Panc1 (cell line): ENCODE results near the gene TM2D3. TPM values are rescaled to one million over a fixed set of nuclear protein-coding genes. Genes with fewer than 3 reads are reported as not detected.

Experiments
- ATAC-seq: fragments of 200-7000 bp; cut with Tn5 transposase; 2 replicates; pipeline ENCODE4 v1.9.1; 2020; ENCODE audit warnings: mild to moderate bottlenecking, moderate library complexity
- Bru-seq: library from RNA; stranded (reverse); fragments of 400-500 nt; gene quantifications from one replicate; lab custom pipeline; 2021; lab: Mats Ljungman, UMichigan
- BruChase-seq, 2 experiments: library from RNA; stranded (reverse); fragments of 400-500 nt; gene quantifications; one replicate each; lab custom pipeline; 2021; lab: Mats Ljungman, UMichigan
- BruUV-seq: library from RNA; stranded (reverse); fragments of 400-500 nt; replicated peaks from 2 replicates; lab custom pipeline; 2021; lab: Mats Ljungman, UMichigan
- CTCF ChIA-PET: fragments of 300-600 bp; sonication (Branson Sonifier 250); formaldehyde crosslinking; loops from one replicate; lab custom pipeline; 2022; ENCODE audit warnings: antibody characterized with exemption; lab: Charles Lee
- POLR2A ChIA-PET: fragments of 300-600 bp; sonication (Branson Sonifier 250); formaldehyde crosslinking; loops from one replicate; lab custom pipeline; 2022; ENCODE audit warnings: antibody characterized with exemption; lab: Charles Lee
- DNase-seq: peaks from one replicate; pipeline ENCODE4 v3.0.0-alpha.2; 2010; ENCODE audit warnings: low read depth, low spot score
- H3K27ac ChIP-seq: 2 replicates; pipeline ENCODE4 v1.5.1; 2011; ENCODE audit warnings: mild to moderate bottlenecking, low read length, inconsistent platforms
- H3K27me3 ChIP-seq: fragments of 200-500 bp; sonication (Bioruptor generic); 2 replicates; pipeline ENCODE4 v1.6.0; 2014; ENCODE audit warnings: low read length, inconsistent platforms; ENCODE audit not compliant: control insufficient read depth, insufficient read depth
- H3K36me3 ChIP-seq: fragments of 200-500 bp; sonication (Bioruptor generic); 2 replicates; pipeline ENCODE4 v1.5.1; 2014; ENCODE audit warnings: inconsistent platforms, mild to moderate bottlenecking, low read length, moderate library complexity; ENCODE audit not compliant: control insufficient read depth, insufficient read depth
- H3K4me1 ChIP-seq: 2 replicates; pipeline ENCODE4 v1.5.1; 2011; ENCODE audit warnings: inconsistent platforms, mild to moderate bottlenecking, low read length, moderate library complexity; ENCODE audit not compliant: control insufficient read depth, insufficient read depth
- H3K4me3 ChIP-seq, 2 experiments: 2 replicates each; pipeline ENCODE4 v1.5.1; 2011 to 2012; ENCODE audit warnings: low read depth in 2 of 2, low read length in 2 of 2, mild to moderate bottlenecking in 2 of 2, inconsistent platforms in 1 of 2, moderate library complexity in 1 of 2
- H3K9me3 ChIP-seq: fragments of 200-500 bp; sonication (Bioruptor generic); 2 replicates; pipeline ENCODE4 v1.5.1; 2014; ENCODE audit warnings: low read depth, mild to moderate bottlenecking, inconsistent platforms, low read length, moderate library complexity; ENCODE audit not compliant: control insufficient read depth, insufficient read depth
- POLR2AphosphoS5 ChIP-seq: IDR thresholded peaks from 2 replicates; pipeline ENCODE4 v1.6.1; 2012; ENCODE audit warnings: mild to moderate bottlenecking, low read depth, low read length, moderate library complexity
- SIN3A ChIP-seq: IDR thresholded peaks from 2 replicates; pipeline ENCODE4 v1.6.1; 2012; ENCODE audit warnings: low read depth, mild to moderate bottlenecking, low read length, moderate library complexity, borderline replicate concordance; ENCODE audit not compliant: insufficient read depth
- TCF7L2 ChIP-seq: IDR thresholded peaks from 2 replicates; pipeline ENCODE4 v1.6.1; 2011; ENCODE audit warnings: mild to moderate bottlenecking, low read depth, low read length, inconsistent platforms
- in situ Hi-C: cut with HindIII; loops from 2 replicates; pipeline ENCODE4 v1.10.0; 2016; ENCODE audit warnings: low sequenced_read_pairs, low pct_unique_long_range_greater_than_20kb
- intact Hi-C: fragments of 100-400 bp; cut with micrococcal nuclease; formaldehyde crosslinking; loops from one replicate; pipeline ENCODE4 v1.10.0; 2022; ENCODE audit not compliant: unreplicated experiment
- long read RNA-seq: library from polyadenylated mRNA; unstranded; transcript quantifications from one replicate; pipeline ENCODE4 v2.0.0, GENCODE V29; 2021; ENCODE audit not compliant: unreplicated experiment
- polyA plus RNA-seq: library from polyadenylated mRNA; unstranded; fragments of >200 nt; gene quantifications from one replicate; pipeline ENCODE4 v1.2.1, GENCODE V29; 2012; ENCODE audit warnings: missing spikeins; ENCODE audit not compliant: insufficient read length
- total RNA-seq: library from RNA; stranded (reverse); gene quantifications from one replicate; pipeline ENCODE4 v1.2.1, GENCODE V29; 2021; ENCODE audit not compliant: unreplicated experiment
- TF ChIP-seq, protein P1 (sequence below): fragments of 450-650 bp; IDR thresholded peaks from 2 replicates; pipeline ENCODE4 v1.5.1; 2017; ENCODE audit warnings: mild to moderate bottlenecking
- TF ChIP-seq, protein P2 (sequence below), 2 experiments: IDR thresholded peaks; 2 replicates each; pipeline ENCODE4 v1.6.1; 2011 to 2012; ENCODE audit warnings: low read depth in 2 of 2, control low read depth in 1 of 2, low read length in 1 of 2, mild to moderate bottlenecking in 1 of 2, moderate library complexity in 1 of 2; ENCODE audit not compliant: insufficient read depth in 1 of 2

Gene TM2D3, protein sequence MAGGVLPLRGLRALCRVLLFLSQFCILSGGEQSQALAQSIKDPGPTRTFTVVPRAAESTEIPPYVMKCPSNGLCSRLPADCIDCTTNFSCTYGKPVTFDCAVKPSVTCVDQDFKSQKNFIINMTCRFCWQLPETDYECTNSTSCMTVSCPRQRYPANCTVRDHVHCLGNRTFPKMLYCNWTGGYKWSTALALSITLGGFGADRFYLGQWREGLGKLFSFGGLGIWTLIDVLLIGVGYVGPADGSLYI
- total RNA-seq (53.4 TPM), Bru-seq, nascent RNA (percentile 88 among the genes with signal in this experiment), BruChase-seq, experiment 1, labeled RNA remaining after a 2-hour chase (percentile 88 among the genes with signal in this experiment), BruChase-seq, experiment 2, labeled RNA remaining after a 6-hour chase (percentile 83 among the genes with signal in this experiment)
- polyA plus RNA-seq, result 48.1 TPM
- long read RNA-seq, transcript TM2D3-202 (5 exons, 1,329 nt), result major isoform, 37 of 88 reads
- long read RNA-seq, transcript TM2D3-203 (5 exons, 1,267 nt), result minor isoform, 8 of 88 reads
- long read RNA-seq, transcript TM2D3-201 (6 exons, 1,381 nt), result minor isoform, 12 of 88 reads
- long read RNA-seq, partial matches to known transcripts, result 0 of 88 reads
- long read RNA-seq, other reads (novel, unspliced or antisense), result 28 of 88 reads

DNA sequence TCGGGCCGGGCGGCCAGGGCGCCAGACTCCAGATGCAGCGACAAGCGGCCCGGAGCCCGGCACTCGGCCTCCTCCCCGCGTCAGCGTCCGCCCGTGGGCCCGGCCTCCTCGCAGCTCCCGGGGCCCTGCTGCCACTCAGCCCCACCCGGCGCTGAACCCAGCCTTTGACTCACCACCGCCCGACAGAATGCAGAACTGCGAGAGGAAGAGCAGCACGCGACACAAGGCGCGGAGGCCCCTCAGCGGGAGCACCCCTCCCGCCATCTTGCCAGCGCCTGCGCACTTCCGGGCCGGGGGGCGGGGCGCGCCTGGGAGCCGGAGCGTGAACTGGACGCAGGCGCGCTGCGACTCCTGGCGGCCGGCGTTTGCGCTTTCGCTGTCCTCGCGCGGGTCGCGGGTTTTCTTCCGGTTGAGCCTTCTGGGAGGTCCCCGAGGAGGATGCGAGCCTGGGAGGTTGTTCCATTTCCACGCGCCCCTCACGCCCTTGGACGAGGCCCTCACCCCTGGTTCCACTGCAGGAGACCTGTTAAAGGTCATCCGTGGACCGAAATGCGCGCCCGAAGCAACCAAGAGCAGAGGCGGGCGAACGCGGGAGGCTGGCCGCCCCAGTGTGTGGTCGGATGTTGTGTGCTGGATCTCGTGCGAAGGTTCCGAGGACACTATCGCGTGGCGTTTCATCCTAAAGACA lies at the start of gene TM2D3:
Gene TM2D3 (minus strand): TSS at position 284 of the 688 bp plus-strand sequence. CDS start 20 bp downstream, at position 264.
- H3K27ac ChIP-seq, result peak within 1 kb of the TSS; percentile 89
- in situ Hi-C loops, result no loop called here
- DNase-seq (peak; percentile 45), ATAC-seq (peak; percentile 97)
- TF ChIP-seq, protein P1, sequence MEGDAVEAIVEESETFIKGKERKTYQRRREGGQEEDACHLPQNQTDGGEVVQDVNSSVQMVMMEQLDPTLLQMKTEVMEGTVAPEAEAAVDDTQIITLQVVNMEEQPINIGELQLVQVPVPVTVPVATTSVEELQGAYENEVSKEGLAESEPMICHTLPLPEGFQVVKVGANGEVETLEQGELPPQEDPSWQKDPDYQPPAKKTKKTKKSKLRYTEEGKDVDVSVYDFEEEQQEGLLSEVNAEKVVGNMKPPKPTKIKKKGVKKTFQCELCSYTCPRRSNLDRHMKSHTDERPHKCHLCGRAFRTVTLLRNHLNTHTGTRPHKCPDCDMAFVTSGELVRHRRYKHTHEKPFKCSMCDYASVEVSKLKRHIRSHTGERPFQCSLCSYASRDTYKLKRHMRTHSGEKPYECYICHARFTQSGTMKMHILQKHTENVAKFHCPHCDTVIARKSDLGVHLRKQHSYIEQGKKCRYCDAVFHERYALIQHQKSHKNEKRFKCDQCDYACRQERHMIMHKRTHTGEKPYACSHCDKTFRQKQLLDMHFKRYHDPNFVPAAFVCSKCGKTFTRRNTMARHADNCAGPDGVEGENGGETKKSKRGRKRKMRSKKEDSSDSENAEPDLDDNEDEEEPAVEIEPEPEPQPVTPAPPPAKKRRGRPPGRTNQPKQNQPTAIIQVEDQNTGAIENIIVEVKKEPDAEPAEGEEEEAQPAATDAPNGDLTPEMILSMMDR, result peak; percentile 84
- TF ChIP-seq TCF7L2 (peak; percentile 28; the same call in 1 of the 2 replicates), SIN3A (peak; percentile 81; the same call in 1 of the 2 replicates), POLR2AphosphoS5 (peak; percentile 87)
- TF ChIP-seq, protein P2, sequence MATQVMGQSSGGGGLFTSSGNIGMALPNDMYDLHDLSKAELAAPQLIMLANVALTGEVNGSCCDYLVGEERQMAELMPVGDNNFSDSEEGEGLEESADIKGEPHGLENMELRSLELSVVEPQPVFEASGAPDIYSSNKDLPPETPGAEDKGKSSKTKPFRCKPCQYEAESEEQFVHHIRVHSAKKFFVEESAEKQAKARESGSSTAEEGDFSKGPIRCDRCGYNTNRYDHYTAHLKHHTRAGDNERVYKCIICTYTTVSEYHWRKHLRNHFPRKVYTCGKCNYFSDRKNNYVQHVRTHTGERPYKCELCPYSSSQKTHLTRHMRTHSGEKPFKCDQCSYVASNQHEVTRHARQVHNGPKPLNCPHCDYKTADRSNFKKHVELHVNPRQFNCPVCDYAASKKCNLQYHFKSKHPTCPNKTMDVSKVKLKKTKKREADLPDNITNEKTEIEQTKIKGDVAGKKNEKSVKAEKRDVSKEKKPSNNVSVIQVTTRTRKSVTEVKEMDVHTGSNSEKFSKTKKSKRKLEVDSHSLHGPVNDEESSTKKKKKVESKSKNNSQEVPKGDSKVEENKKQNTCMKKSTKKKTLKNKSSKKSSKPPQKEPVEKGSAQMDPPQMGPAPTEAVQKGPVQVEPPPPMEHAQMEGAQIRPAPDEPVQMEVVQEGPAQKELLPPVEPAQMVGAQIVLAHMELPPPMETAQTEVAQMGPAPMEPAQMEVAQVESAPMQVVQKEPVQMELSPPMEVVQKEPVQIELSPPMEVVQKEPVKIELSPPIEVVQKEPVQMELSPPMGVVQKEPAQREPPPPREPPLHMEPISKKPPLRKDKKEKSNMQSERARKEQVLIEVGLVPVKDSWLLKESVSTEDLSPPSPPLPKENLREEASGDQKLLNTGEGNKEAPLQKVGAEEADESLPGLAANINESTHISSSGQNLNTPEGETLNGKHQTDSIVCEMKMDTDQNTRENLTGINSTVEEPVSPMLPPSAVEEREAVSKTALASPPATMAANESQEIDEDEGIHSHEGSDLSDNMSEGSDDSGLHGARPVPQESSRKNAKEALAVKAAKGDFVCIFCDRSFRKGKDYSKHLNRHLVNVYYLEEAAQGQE (IDR thresholded peaks at IDR 0.05; ENCODE audit: insufficient read depth in 1 of 2, low read depth in 2 of 2, low read length in 1 of 2), result no peak
- H3K4me3 ChIP-seq, result peak within 1 kb of the TSS; percentile 70 to 84
- no peaks in the 10 kb centered on the region for H3K9me3 ChIP-seq
- intact Hi-C loops, result no loop called here
- peaks cover 14% of the 10 kb centered on the region for H3K36me3 ChIP-seq
- ChIA-PET CTCF (no interaction called here), POLR2A (no interaction called here)
- peaks cover 20% of the 10 kb centered on the region for H3K4me1 ChIP-seq
- no peaks in the 10 kb centered on the region for H3K27me3 ChIP-seq
- BruUV-seq, result no TSS peak

DNA sequence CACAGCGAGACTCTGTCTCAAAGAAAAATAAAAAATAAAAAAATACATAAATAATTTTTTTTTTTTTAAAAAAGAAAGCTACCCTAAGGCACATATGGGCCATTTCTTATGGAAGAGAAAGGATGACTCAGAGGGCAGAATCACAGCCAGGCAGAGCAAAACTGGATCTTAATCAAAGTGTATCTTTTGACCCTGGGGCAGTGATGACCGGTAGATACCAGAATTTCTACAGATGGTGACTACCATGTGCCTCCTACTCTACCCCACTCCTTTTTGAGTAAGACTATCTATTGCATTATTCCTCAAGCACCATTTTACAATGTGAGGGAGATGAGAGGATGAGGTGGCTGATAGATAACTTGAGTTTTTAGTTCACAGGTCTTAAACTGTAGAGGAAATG lies 46.1 kb upstream of the TM2D3 start:
- in situ Hi-C loops, result no loop called here
- POLR2A ChIA-PET, result no interaction called here
- H3K27ac ChIP-seq, result no peak overlapping the region
- DNase-seq, result no peak
- intact Hi-C loops, result no loop called here
- no peaks in the 10 kb centered on the region for H3K4me1 ChIP-seq
- TF ChIP-seq TCF7L2 (no peak), POLR2AphosphoS5 (no peak), SIN3A (no peak)
- TF ChIP-seq, protein P2 (IDR thresholded peaks at IDR 0.05; ENCODE audit: insufficient read depth in 1 of 2, low read depth in 2 of 2, low read length in 1 of 2), result no peak
- TF ChIP-seq, protein P1, result no peak
- H3K27me3 ChIP-seq, result no peaks in the 10 kb centered on the region
- no TSS peak for BruUV-seq
- H3K36me3 ChIP-seq, result no peaks in the 10 kb centered on the region
- ATAC-seq, result no peak
- no peaks in the 10 kb centered on the region for H3K9me3 ChIP-seq
- H3K4me3 ChIP-seq, result no peak overlapping the region
- CTCF ChIA-PET, result no interaction called here
